Mammary microvascular endothelial cell (primary cell): ENCODE results near the gene HOXA9. TPM values are rescaled to one million over a fixed set of nuclear protein-coding genes. Genes with fewer than 3 reads are reported as not detected.

Experiments used
- total RNA-seq: library from RNA; depleted of rRNA; stranded (reverse); fragments of >200 nt; gene quantifications from 2 replicates; pipeline ENCODE4 v1.2.3, GENCODE V29; 2015

HOXA9 gene
- total RNA-seq: 16.2 and 24.6 TPM in 2 replicates

DNA sequence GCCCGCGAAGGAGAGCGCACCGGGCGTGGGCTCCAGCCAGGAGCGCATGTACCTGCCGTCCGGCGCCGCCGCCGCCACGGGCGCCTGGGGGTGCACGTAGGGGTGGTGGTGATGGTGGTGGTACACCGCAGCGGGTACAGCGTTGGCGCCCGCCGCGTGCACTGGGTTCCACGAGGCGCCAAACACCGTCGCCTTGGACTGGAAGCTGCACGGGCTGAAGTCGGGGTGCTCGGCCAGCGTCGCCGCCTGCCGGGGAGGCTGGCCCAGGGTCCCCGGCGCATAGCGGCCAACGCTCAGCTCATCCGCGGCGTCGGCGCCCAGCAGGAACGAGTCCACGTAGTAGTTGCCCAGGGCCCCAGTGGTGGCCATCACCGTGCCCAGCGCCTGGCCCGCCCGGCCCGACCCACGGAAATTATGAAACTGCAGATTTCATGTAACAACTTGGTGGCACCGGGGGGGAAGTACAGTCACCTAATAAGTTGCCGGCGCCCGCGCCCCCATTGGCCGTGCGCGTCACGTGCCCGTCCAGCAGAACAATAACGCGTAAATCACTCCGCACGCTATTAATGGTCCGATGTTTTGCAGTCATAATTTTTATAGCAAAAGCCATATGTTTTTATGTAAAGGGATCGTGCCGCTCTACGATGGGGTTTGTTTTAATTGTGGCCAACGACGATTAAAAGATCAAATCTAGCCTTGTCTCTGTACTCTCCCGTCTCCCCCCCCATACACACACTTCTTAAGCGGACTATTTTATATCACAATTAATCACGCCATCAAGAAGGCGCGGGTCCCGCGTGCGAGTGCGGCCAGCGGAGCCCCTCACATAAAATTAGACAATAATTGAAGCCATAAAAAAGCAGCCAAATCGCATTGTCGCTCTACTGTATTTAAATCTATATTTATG lies at the start of gene HOXA9:
TSS of gene HOXA9 (minus strand) at position 449 of the 907 bp plus-strand sequence. CDS start at position 369, 80 bp downstream.

DNA sequence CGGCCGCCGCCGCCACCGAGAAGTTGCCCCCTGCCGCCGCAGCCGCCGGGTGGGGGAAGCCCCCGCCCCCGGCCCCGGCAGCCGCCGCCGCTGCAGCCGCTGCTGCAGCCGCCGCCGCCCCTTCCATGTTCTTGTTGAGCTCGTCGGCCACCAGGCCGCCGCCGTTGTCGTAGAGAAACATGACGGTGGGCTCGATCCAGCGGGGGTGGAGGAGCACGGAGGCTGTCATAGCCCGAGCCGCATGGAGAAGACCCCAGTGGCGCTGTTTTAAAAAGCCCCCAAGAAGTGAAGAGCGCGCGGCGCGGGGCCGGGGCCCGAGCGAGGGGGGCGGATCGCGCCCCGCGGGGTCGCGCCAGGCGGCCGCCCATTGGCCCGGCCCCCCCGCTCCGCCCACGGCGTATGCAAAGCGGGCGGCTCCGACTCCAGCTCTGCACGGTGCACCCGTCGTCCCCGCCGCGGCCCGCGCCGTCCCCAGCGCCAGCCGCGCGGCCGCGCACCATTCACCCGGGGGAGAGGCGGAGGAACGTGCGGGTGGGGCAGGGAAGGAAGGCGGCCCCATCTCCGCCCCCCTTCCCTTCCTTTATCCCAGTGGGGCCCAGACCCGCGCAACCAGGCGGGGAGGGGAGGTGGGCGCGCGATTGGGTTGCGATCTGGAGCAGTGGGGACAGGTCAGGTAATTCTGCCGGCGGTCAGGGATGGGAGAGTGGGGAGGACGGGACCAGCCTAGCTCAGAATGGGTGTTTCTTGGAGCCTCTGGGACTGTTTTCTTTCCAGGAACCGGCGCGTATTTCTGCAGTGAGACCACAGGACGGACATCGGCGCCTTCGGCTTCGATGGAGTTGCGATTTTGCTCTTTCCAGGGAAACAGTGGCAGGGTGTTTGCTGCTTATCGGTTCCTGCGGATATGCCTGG lies 34.8 kb upstream of the HOXA9 start, which contains the start of gene HOXA13:
TSS of gene HOXA13 (minus strand) at position 243 of the 912 bp plus-strand sequence. CDS start at position 229, 14 bp downstream.

DNA sequence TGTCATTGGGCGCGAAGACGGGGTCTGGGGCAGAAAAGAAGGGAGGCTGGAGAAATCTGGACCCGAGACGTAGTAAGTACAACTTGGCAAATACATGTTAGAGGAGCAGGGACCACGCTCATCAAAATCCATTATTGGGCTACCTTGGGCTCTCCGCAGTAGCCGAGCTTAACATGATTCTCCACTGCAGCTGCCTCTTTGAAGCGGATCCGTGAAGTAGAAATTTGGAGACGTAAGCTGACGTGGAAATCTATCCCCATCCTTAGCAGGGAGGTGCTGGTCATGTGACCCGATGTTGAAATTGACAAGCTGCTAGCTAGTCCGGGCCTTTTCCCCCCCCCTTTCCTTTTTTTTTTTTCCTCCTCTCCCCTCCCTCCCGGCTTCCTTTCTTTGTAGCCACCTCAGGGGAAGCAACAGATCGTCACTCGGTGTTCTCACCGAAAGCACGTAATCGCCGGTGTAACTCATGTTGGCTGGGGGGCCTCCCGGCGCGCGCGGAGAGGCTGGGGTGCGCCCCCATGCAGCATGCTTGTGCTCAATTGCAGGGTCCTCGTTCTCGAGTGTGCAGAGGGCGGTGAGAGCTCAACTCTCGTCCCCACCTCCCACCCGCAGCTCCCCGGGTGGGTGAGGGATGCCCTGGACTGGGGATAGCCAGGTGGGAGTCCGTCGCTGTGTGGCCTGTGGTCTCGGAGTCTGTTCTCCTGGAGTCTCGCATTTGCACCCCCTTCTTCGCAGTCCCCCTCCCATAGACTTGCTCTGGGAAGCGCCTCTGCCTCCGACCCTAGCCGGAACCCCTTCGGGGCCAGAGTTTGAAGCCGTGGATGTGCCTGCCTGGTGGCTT lies 19.9 kb upstream of the HOXA9 start, which contains the start of gene HOXA11:
TSS of gene HOXA11 (minus strand) at position 220 of the 841 bp plus-strand sequence. CDS start at position 132, 88 bp downstream.

DNA sequence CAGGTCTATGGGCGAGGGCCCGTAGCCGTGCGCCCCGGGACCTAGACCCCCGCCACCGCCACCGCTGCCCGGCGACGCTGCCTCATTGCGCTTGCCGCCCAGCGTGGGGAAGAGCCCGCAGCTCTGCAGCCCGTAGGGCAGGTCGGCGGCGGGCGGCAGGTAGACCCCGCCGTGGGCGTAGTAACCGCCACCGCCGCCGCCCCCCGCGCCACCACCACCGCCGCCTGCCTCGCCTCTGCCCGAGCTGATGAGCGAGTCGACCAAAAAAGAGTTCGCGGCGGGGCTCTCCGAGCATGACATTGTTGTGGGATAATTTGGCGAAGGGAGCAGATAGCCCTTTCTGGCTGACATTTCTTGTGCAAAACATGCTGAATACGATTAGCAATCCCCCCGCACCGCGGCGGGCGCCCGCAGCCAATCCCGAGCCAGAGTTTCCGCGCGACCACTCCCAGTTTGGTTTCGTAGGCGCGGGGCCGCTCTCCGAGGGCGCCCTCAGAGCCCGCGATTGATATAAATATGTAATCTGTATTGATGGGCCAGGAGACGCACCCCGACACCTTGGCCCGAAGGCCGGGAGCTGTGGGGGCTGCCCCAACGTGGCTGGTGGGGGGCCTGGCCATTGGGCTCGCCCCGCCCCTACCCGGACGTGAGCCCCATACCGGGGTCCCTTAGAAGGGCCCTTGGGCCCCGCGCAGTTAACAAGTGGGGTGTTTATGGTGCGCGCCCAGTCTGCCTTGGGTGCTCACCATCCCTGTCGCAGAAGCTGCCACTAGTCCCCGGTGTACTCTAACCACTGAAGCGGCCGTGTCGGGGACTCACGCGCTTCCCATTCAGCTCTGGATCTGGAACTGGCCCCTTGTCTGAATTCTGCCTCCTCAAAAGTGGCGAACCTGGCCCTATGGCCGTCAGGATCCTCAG lies 8.9 kb upstream of the HOXA9 start, which contains the start of gene HOXA10:
TSS of gene HOXA10 (minus strand) at position 365 of the 918 bp plus-strand sequence. CDS start at position 351, 14 bp downstream.

DNA sequence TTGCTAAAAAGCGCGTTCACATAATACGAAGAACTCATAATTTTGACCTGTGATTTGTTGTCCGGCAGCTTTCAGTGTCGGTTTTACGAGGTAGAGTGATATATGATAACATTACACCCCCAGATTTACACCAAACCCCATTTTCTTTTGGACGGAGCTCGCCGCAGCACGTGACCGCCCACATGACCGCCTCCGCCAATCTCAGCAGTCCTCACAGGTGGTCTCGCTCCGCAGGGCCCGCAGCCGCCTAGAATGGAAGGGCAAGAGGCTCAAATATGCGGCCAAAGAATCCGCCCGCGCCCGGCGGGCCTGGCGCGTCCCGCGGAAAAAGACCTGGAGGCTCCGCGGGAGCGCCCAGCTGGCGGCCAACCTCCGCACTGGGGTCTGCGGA lies 8.8 kb downstream of the HOXA9 start, which contains the start of gene HOXA7:
TSS of gene HOXA7 (minus strand) at position 168 of the 391 bp plus-strand sequence. CDS start at position 38, 130 bp downstream.

DNA sequence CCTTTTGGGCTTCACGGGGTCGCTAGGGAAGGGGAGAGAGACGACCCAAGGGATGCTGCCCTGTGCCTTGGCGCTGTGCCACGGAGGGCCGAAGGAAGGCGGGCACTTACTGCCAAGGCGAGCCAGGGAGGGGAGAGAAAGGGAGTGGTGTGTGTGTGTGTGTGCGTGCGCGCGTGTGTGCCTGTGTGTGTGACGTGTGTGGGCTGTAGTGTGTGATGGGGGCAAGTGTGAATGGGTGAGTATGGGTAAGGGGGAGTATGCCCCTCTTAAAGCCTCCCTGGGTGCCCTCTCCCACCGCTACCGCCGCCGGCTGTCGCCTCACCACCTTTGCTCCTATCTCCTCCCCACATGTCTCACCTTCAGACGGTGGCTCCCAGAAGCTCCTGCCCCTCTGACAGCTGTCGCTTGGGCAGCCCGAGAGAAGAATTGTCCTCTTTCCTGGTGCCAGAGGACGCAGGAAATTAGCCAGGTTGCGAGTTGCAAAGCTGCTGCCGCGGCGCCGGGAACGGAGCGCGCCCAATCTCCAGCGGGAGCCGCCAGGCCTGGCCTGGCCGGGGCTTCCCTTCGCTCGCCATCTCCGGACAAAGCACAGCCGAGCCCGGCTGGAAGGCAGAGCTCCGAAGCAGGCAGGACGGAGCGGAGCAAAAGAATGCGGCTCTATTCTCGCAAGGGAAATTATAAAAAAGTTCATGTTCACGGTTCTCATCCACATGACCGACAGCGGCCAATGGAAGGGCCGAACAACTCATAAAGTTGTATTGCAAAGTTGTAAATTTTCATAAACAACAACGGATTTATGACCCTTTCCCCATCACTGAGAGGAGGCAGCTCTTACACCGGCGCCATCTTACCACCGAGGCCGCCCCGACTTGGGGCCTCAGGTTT lies 13.2 kb downstream of the HOXA9 start, which contains the start of gene HOXA3:
TSS of gene HOXA3 (minus strand) at position 653 of the 885 bp plus-strand sequence. CDS start 41,943 bp downstream, outside the sequence.

DNA sequence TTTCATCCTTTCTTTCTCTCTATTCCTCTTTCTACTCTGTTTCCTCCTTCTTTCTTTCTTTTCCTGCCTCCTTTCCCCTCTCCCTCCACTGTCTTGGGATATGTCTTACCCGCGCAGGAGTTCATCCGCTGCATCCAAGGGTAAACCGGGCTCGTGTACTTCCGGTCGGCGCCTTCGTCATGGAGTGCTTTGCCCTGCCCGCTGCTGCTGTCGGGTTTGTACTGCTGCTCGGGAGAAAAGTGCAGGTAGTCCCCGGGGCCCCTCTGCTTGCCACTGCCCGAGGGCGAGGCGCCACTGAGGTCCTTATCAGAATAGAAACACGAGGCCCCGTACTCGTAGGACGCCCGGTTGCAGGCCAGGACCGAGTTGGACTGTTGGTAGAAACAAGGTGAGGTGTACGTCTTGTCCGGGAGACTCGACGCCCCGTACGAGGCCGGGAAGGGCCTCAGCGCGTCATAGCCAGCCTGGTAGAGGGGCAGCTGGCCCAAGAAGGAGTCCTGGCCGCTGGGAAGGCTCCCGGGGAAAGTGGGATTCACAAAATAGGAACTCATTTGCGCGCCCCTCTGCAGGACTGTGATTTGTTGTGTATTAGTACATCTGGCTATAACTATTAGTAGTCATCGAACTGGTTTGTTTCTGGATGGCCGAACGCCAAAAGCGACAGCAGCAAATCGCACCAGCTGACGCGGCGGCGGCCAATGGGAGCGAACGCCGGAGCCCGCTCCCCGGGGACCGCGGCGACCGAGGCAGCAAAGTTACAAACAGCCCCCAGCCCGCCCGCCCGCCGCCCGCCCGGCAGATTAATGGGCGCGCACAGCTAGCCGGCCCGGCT lies 17.9 kb downstream of the HOXA9 start, which contains the start of gene HOXA6:
TSS of gene HOXA6 (minus strand) at position 576 of the 832 bp plus-strand sequence. CDS start at position 551, 25 bp downstream.

DNA sequence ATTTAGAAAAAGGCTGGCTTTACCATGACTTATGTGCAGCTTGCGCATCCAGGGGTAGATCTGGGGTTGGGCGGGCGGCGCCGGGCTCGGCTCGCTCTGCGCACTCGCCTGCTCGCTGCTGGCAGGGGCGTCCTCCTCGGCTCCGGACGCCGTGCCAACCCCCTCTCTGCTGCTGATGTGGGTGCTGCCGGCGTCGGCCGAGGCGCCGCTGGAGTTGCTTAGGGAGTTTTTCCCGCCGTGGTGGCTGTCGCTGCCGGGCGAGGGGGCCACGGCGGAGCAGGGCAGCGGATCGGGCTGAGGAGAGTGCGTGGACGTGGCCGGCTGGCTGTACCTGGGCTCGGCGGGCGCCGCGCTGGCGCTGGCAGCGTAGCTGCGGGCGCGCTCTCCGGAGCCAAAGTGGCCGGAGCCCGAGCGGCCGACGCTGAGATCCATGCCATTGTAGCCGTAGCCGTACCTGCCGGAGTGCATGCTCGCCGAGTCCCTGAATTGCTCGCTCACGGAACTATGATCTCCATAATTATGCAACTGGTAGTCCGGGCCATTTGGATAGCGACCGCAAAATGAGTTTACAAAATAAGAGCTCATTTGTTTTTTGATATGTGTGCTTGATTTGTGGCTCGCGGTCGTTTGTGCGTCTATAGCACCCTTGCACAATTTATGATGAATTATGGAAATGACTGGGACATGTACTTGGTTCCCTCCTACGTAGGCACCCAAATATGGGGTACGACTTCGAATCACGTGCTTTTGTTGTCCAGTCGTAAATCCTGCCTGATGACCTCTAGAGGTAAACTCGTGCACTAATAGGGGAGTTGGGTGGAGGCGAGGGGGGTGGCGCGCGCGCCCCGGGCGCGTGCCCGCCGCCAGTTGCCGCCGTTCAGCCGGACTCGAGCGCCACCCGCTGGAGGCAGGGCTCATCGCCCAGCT lies 22.1 kb downstream of the HOXA9 start, which contains the start of gene HOXA5:
TSS of gene HOXA5 (minus strand) at position 659 of the 927 bp plus-strand sequence. CDS start at position 585, 74 bp downstream.

DNA sequence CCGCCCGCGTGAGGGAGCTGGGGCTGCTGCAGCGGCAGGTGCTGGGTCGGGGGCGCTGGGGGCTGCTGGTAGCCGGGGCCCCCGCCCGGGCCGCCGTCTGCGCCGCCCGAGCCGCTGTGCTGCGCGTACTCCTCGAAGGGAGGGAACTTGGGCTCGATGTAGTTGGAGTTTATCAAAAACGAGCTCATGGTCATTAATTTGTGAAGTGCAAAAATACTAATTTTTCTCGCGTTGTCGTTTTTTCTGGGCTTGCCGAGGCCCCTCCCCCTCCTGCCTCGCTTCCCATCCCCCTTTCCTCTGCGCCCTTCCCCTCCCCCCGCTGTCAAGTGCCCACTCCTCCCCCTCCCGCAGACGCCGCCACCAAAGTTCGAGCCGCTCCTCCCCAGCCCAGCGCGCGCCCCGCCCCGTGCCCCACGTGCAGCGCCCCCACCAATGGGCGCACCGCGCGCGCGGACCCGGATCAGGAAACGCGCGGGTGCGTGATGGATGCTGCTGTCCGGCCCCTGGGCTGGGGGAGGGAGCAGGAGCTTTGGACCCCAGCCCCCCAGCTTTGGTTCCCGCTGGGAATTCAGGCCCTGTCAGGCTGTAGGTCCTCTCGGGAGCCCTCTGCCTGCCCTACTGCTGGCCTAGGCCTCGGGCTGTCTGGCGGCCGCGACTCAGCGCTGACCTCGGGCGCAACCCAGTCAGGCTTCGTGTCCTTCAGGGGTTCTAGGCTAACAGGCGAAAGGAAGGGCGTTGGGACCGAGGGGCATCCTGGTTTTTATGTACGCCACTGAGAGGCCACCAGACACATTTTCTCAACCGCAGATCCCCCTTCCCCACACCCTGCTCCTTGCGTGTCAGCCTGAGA lies 34.6 kb downstream of the HOXA9 start, which contains the start of gene HOXA4:
TSS of gene HOXA4 (minus strand) at position 218 of the 850 bp plus-strand sequence. CDS start at position 194, 24 bp downstream.

Other genes with a start within 250 kb of the HOXA9 start
- 2.3 and 3.0 TPM in 2 replicates for gene HOXA1, start 69.5 kb downstream of the HOXA9 start, total RNA-seq
- gene HOXA2, start 62.9 kb downstream of the HOXA9 start, total RNA-seq: 1.1 and 1.7 TPM in 2 replicates
- gene HOXA4, start 34.8 kb downstream of the HOXA9 start, total RNA-seq: 6.2 and 8.8 TPM in 2 replicates
- gene HOXA5, start 21.9 kb downstream of the HOXA9 start, total RNA-seq: 13.8 and 15.3 TPM in 2 replicates
- 4.0 and 6.5 TPM in 2 replicates for gene HOXA6, start 17.8 kb downstream of the HOXA9 start, total RNA-seq
- gene HOXA3, start 13.0 kb downstream of the HOXA9 start, total RNA-seq: 11.0 and 11.1 TPM in 2 replicates
- 11.9 and 13.6 TPM in 2 replicates for gene HOXA7, start 8.9 kb downstream of the HOXA9 start, total RNA-seq
- gene HOXA10, start 8.8 kb upstream of the HOXA9 start, total RNA-seq: 6.5 and 11.7 TPM in 2 replicates
- gene HOXA11, start 19.7 kb upstream of the HOXA9 start, total RNA-seq: 3.1 and 4.0 TPM in 2 replicates
- not detected in 2 replicates for gene HOXA13, start 34.6 kb upstream of the HOXA9 start, total RNA-seq
- not detected in 2 replicates for gene EVX1, start 77.3 kb upstream of the HOXA9 start, total RNA-seq